ENCODE measurements around the gene SHMT2. TPM values are rescaled to one million over a fixed set of nuclear protein-coding genes. Genes with fewer than 3 reads are reported as not detected.

Gene SHMT2
- total and polyA plus RNA-seq, 2 donors (not counting 1 experiment from before 2014, with no cell fraction given): 154 to 380 TPM

- no peak for DNase-seq (ENCODE audit: low read depth in 2 of 2)
- TF ChIP-seq, protein P1, sequence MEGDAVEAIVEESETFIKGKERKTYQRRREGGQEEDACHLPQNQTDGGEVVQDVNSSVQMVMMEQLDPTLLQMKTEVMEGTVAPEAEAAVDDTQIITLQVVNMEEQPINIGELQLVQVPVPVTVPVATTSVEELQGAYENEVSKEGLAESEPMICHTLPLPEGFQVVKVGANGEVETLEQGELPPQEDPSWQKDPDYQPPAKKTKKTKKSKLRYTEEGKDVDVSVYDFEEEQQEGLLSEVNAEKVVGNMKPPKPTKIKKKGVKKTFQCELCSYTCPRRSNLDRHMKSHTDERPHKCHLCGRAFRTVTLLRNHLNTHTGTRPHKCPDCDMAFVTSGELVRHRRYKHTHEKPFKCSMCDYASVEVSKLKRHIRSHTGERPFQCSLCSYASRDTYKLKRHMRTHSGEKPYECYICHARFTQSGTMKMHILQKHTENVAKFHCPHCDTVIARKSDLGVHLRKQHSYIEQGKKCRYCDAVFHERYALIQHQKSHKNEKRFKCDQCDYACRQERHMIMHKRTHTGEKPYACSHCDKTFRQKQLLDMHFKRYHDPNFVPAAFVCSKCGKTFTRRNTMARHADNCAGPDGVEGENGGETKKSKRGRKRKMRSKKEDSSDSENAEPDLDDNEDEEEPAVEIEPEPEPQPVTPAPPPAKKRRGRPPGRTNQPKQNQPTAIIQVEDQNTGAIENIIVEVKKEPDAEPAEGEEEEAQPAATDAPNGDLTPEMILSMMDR (conservative IDR thresholded peaks at IDR 0.05 in 1 of 2, IDR thresholded peaks at IDR 0.05 in 1 of 2; ENCODE audit: low read depth in 1 of 2, low read length in 2 of 2): no peak
- TF ChIP-seq EZH2 (IDR thresholded peaks at IDR 0.05; ENCODE audit: low read length, missing control alignments): no peak
- Histone ChIP-seq H3K9ac (ENCODE audit: insufficient read depth, low read length) (no peak overlapping the region), H3K27me3 (ENCODE audit: control insufficient read depth, insufficient read depth, low read length) (no peaks in the 10 kb centered on the region), H3K79me2 (ENCODE audit: control insufficient read depth, insufficient read depth, low read length) (no peaks in the 10 kb centered on the region), H2AFZ (ENCODE audit: low read length) (no peak overlapping the region), H4K20me1 (ENCODE audit: control insufficient read depth, extremely low read depth, insufficient read depth, low read length) (no peaks in the 10 kb centered on the region), H3K4me3 (replicated peaks in 1 of 4; ENCODE audit: control extremely low read depth in 1 of 4, insufficient read depth in 1 of 4, low read depth in 3 of 4, low read length in 4 of 4) (no peak overlapping the region), H3K9me3 (ENCODE audit: control insufficient read depth, insufficient read depth, low read depth, low read length) (no peaks in the 10 kb centered on the region), H3K36me3 (ENCODE audit: control insufficient read depth, insufficient read depth, low read length) (peaks cover 79% of the 10 kb centered on the region), H3K27ac (ENCODE audit: insufficient read depth, low read length) (no peak overlapping the region), H3K4me2 (ENCODE audit: extremely low read depth, insufficient read depth, low read length) (no peak overlapping the region), H3K4me1 (ENCODE audit: control insufficient read depth, extremely low read depth, insufficient read depth, low read length) (no peaks in the 10 kb centered on the region)
Measured at GRCh38 chr12:57205931-57206330, 23.6 kb upstream of the SHMT2 start.

- no peak overlapping the region for H3K4me3 ChIP-seq (replicated peaks in 1 of 4; ENCODE audit: control extremely low read depth in 1 of 4, insufficient read depth in 1 of 4, low read depth in 3 of 4, low read length in 4 of 4)
- no peak overlapping the region for H2AFZ ChIP-seq (ENCODE audit: low read length)
- no peak overlapping the region for H3K9ac ChIP-seq (ENCODE audit: insufficient read depth, low read length)
- no peaks in the 10 kb centered on the region for H3K9me3 ChIP-seq (ENCODE audit: control insufficient read depth, insufficient read depth, low read depth, low read length)
- H3K4me2 ChIP-seq (ENCODE audit: extremely low read depth, insufficient read depth, low read length): no peak overlapping the region
- DNase-seq (ENCODE audit: low read depth in 2 of 2): no peak
- no peaks in the 10 kb centered on the region for H3K4me1 ChIP-seq (ENCODE audit: control insufficient read depth, extremely low read depth, insufficient read depth, low read length)
- no peaks in the 10 kb centered on the region for H4K20me1 ChIP-seq (ENCODE audit: control insufficient read depth, extremely low read depth, insufficient read depth, low read length)
- H3K79me2 ChIP-seq (ENCODE audit: control insufficient read depth, insufficient read depth, low read length): no peaks in the 10 kb centered on the region
- TF ChIP-seq, protein P1 (conservative IDR thresholded peaks at IDR 0.05 in 1 of 2, IDR thresholded peaks at IDR 0.05 in 1 of 2; ENCODE audit: low read depth in 1 of 2, low read length in 2 of 2): no peak
- no peak for TF ChIP-seq EZH2 (IDR thresholded peaks at IDR 0.05; ENCODE audit: low read length, missing control alignments)
- H3K27ac ChIP-seq (ENCODE audit: insufficient read depth, low read length): no peak overlapping the region
- H3K36me3 ChIP-seq (ENCODE audit: control insufficient read depth, insufficient read depth, low read length): peaks cover 78% of the 10 kb centered on the region
- H3K27me3 ChIP-seq (ENCODE audit: control insufficient read depth, insufficient read depth, low read length): no peaks in the 10 kb centered on the region
Measured at GRCh38 chr12:57207731-57208630, 21.5 kb upstream of the SHMT2 start.

GRCh38 chr12:57208631-57209282 is 20.8 kb upstream of the SHMT2 start:
- no peaks in the 10 kb centered on the region for H3K9me3 ChIP-seq (ENCODE audit: control insufficient read depth, insufficient read depth, low read depth, low read length)
- H4K20me1 ChIP-seq (ENCODE audit: control insufficient read depth, extremely low read depth, insufficient read depth, low read length): no peaks in the 10 kb centered on the region
- H3K4me3 ChIP-seq (replicated peaks in 1 of 4; ENCODE audit: control extremely low read depth in 1 of 4, insufficient read depth in 1 of 4, low read depth in 3 of 4, low read length in 4 of 4): no peak overlapping the region
- no peak overlapping the region for H2AFZ ChIP-seq (ENCODE audit: low read length)
- H3K4me1 ChIP-seq (ENCODE audit: control insufficient read depth, extremely low read depth, insufficient read depth, low read length): peaks cover 3% of the 10 kb centered on the region
- no peaks in the 10 kb centered on the region for H3K27me3 ChIP-seq (ENCODE audit: control insufficient read depth, insufficient read depth, low read length)
- no peak for TF ChIP-seq EZH2 (IDR thresholded peaks at IDR 0.05; ENCODE audit: low read length, missing control alignments)
- TF ChIP-seq, protein P1 (conservative IDR thresholded peaks at IDR 0.05 in 1 of 2, IDR thresholded peaks at IDR 0.05 in 1 of 2; ENCODE audit: low read depth in 1 of 2, low read length in 2 of 2): no peak
- H3K36me3 ChIP-seq (ENCODE audit: control insufficient read depth, insufficient read depth, low read length): peaks cover 73% of the 10 kb centered on the region
- H3K4me2 ChIP-seq (ENCODE audit: extremely low read depth, insufficient read depth, low read length): no peak overlapping the region
- no peak overlapping the region for H3K27ac ChIP-seq (ENCODE audit: insufficient read depth, low read length)
- H3K79me2 ChIP-seq (ENCODE audit: control insufficient read depth, insufficient read depth, low read length): no peaks in the 10 kb centered on the region
- no peak overlapping the region for H3K9ac ChIP-seq (ENCODE audit: insufficient read depth, low read length)
- no peak for DNase-seq (ENCODE audit: low read depth in 2 of 2)
